OCI-LY7 (cell line): ENCODE data around the gene XKR3. TPM values are rescaled to one million over a fixed set of nuclear protein-coding genes. Genes with fewer than 3 reads are reported as not detected.
"Not testable (repeated sequence)": the region's sequence is repeated elsewhere in the genome, so short reads cannot be mapped to it uniquely, and the experiment has no call there.

Source experiments
- BruUV-seq: library from RNA; stranded (reverse); fragments of 400-500 nt; replicated peaks from 2 replicates; lab custom pipeline; 2021; lab: Mats Ljungman, UMichigan
- CTCF ChIA-PET: fragments of 300-600 bp; sonication (Branson Sonifier 250); formaldehyde crosslinking; loops from one replicate; lab custom pipeline; 2022; ENCODE audit warnings: antibody characterized with exemption; ENCODE audit not compliant: unreplicated experiment; lab: Charles Lee
- POLR2A ChIA-PET: fragments of 300-600 bp; sonication (Branson Sonifier 250); formaldehyde crosslinking; loops from one replicate; lab custom pipeline; 2022; ENCODE audit warnings: antibody characterized with exemption; lab: Charles Lee
- DNase-seq: peaks from one replicate; pipeline ENCODE4 v3.0.0-alpha.2; 2015; ENCODE audit warnings: low spot score
- H2AFZ ChIP-seq: fragments of 200-600 bp; sonication (generic), shearing (Covaris generic); 2 replicates; pipeline ENCODE4 v1.6.1; 2014; ENCODE audit warnings: mild to moderate bottlenecking, antibody characterized with exemption, low read length, moderate library complexity
- H3K27ac ChIP-seq: fragments of 200-600 bp; sonication (generic); 2 replicates; pipeline ENCODE4 v1.5.1; 2014; ENCODE audit warnings: mixed run types, low read depth, mild to moderate bottlenecking, moderate library complexity, low read length, inconsistent platforms; ENCODE audit not compliant: poor library complexity, severe bottlenecking
- H3K36me3 ChIP-seq: fragments of 200-600 bp; sonication (generic); 2 replicates; pipeline ENCODE4 v1.6.1; 2014; ENCODE audit warnings: mild to moderate bottlenecking, antibody characterized with exemption, low read length, moderate library complexity, mixed read lengths; ENCODE audit not compliant: insufficient read depth
- H3K4me1 ChIP-seq: fragments of 200-600 bp; sonication (generic); 2 replicates; pipeline ENCODE4 v1.5.1; 2014; ENCODE audit warnings: mild to moderate bottlenecking, low read length; ENCODE audit not compliant: insufficient read depth, poor library complexity, severe bottlenecking
- H3K4me2 ChIP-seq: fragments of 200-600 bp; sonication (generic); 2 replicates; pipeline ENCODE4 v1.6.1; 2014; ENCODE audit warnings: mild to moderate bottlenecking, low read length
- H3K4me3 ChIP-seq: fragments of 200-600 bp; sonication (generic); 2 replicates; pipeline ENCODE4 v1.5.1; 2014; ENCODE audit warnings: mild to moderate bottlenecking, low read depth, low read length; ENCODE audit not compliant: poor library complexity, severe bottlenecking
- H3K79me2 ChIP-seq: fragments of 200-600 bp; sonication (generic); 2 replicates; pipeline ENCODE4 v1.6.1; 2016; ENCODE audit warnings: low read depth, mild to moderate bottlenecking, low read length, moderate library complexity, mixed read lengths; ENCODE audit not compliant: insufficient read depth
- H3K9me2 ChIP-seq: fragments of 200-600 bp; sonication (generic); 2 replicates; pipeline ENCODE4 v1.6.1; 2016; ENCODE audit warnings: mild to moderate bottlenecking, low read length, mixed read lengths; ENCODE audit not compliant: insufficient read depth
- H3K9me3 ChIP-seq: fragments of 200-600 bp; sonication (generic); 2 replicates; pipeline ENCODE4 v1.6.1; 2014; ENCODE audit warnings: mild to moderate bottlenecking, mixed run types, low read length, mixed read lengths
- H4K20me1 ChIP-seq: fragments of 200-600 bp; sonication (generic); 2 replicates; pipeline ENCODE4 v1.6.1; 2014; ENCODE audit warnings: mild to moderate bottlenecking, antibody characterized with exemption, low read length, moderate library complexity, mixed read lengths; ENCODE audit not compliant: insufficient read depth
- CTCF ChIP-seq: fragments of 200-600 bp; sonication (generic); conservative IDR thresholded peaks from 2 replicates; pipeline ENCODE4 v1.5.1; 2014; ENCODE audit warnings: mild to moderate bottlenecking, antibody characterized with exemption, low read length, moderate library complexity, mixed read lengths
- EZH2phosphoT487 ChIP-seq: fragments of 200-600 bp; sonication (generic); IDR thresholded peaks from 2 replicates; pipeline ENCODE4 v1.6.1; 2018; ENCODE audit warnings: low read depth, borderline replicate concordance, mild to moderate bottlenecking, mixed run types, antibody characterized with exemption, low read length, moderate library complexity, mixed read lengths
- intact Hi-C: fragments of 100-400 bp; cut with micrococcal nuclease; formaldehyde crosslinking; loops from one replicate; pipeline ENCODE4 v1.10.0; 2022; ENCODE audit not compliant: unreplicated experiment
- total RNA-seq, 2 experiments: library from RNA; depleted of rRNA in 1 of 2; stranded (reverse); fragments of >200 nt in 1 of 2; shearing (Covaris generic) in 1 of 2; gene quantifications; 2 replicates each; pipeline ENCODE4 v1.2.3, GENCODE V29; 2014 to 2022

The XKR3 gene
- total RNA-seq, 2 experiments from 2014 or later, result not detected

GRCh38 chr22:16854631-16855030 lies 29.4 kb upstream of the XKR3 start:
- Histone ChIP-seq H4K20me1 (no peaks in the 10 kb centered on the region), H3K4me3 (no peak overlapping the region), H3K36me3 (no peaks in the 10 kb centered on the region), H3K79me2 (no peaks in the 10 kb centered on the region), H3K4me2 (no peak overlapping the region), H3K9me2 (no peaks in the 10 kb centered on the region), H3K27ac (no peak overlapping the region), H3K4me1 (no peaks in the 10 kb centered on the region), H2AFZ (no peak overlapping the region), H3K9me3 (no peaks in the 10 kb centered on the region)
- CTCF ChIA-PET, result no interaction called here
- TF ChIP-seq CTCF (no peak), EZH2phosphoT487 (no peak)
- intact Hi-C loops, result no loop called here
- BruUV-seq, result no TSS peak
- DNase-seq, result no peak
- POLR2A ChIA-PET, result no interaction called here

GRCh38 chr22:16851268-16851996 lies 26.2 kb upstream of the XKR3 start:
- CTCF ChIA-PET, H2AFZ ChIP-seq, H3K36me3 ChIP-seq, H4K20me1 ChIP-seq, DNase-seq, H3K79me2 ChIP-seq, H3K4me1 ChIP-seq, intact Hi-C loops, POLR2A ChIA-PET, H3K9me3 ChIP-seq, H3K27ac ChIP-seq, BruUV-seq, H3K4me2 ChIP-seq, H3K4me3 ChIP-seq, H3K9me2 ChIP-seq: not testable (repeated sequence)

- BruUV-seq, result no TSS peak
- no peak for TF ChIP-seq CTCF
- no peak for TF ChIP-seq EZH2phosphoT487
- ChIA-PET CTCF (no interaction called here), POLR2A (no interaction called here)
- no peak overlapping the region for H3K27ac ChIP-seq
- H2AFZ ChIP-seq, result no peak overlapping the region
- no peak overlapping the region for H3K4me2 ChIP-seq
- intact Hi-C loops, result no loop called here
- no peak for DNase-seq
- H4K20me1 ChIP-seq, result no peaks in the 10 kb centered on the region
- H3K9me3 ChIP-seq, result no peaks in the 10 kb centered on the region
- H3K4me1 ChIP-seq, result no peaks in the 10 kb centered on the region
- H3K79me2 ChIP-seq, result no peaks in the 10 kb centered on the region
- H3K4me3 ChIP-seq, result no peak overlapping the region
- H3K36me3 ChIP-seq, result no peaks in the 10 kb centered on the region
- H3K9me2 ChIP-seq, result no peaks in the 10 kb centered on the region
These were observed 22.1 kb upstream of the XKR3 start for GRCh38 chr22:16847271-16847670.
